Liver (tissue), 3 donors: Measurements from ENCODE around the gene DCAF11.

ENCODE experiments used
- EGR1 ChIP-seq, 2 donors: IDR thresholded peaks; 2 replicates each; pipeline ENCODE4 v1.6.1; 2016 to 2018; ENCODE audit warnings: antibody characterized with exemption in 2 of 2, low read depth in 2 of 2
- FOXA1 ChIP-seq: IDR thresholded peaks from 2 replicates; pipeline ENCODE4 v1.6.1; 2016; ENCODE audit warnings: antibody characterized with exemption
- GABPA ChIP-seq, 2 donors: IDR thresholded peaks in 1 of 2; conservative IDR thresholded peaks in 1 of 2; 2 replicates each; pipeline ENCODE4 v1.6.1; 2016; ENCODE audit warnings: antibody characterized with exemption in 2 of 2, mild to moderate bottlenecking in 1 of 2, moderate library complexity in 1 of 2
- JUND ChIP-seq, 2 donors: IDR thresholded peaks; 2 replicates each; pipeline ENCODE4 v1.6.1; 2016; ENCODE audit warnings: antibody characterized with exemption in 2 of 2
- MAX ChIP-seq: IDR thresholded peaks from 2 replicates; pipeline ENCODE4 v1.6.1; 2016; ENCODE audit warnings: antibody characterized with exemption
- NR2F2 ChIP-seq: IDR thresholded peaks from 2 replicates; pipeline ENCODE4 v1.6.1; 2016; ENCODE audit warnings: antibody characterized with exemption
- RAD21 ChIP-seq, 2 donors: IDR thresholded peaks; 2 replicates each; pipeline ENCODE4 v1.6.1; 2016; ENCODE audit warnings: antibody characterized with exemption in 2 of 2, mild to moderate bottlenecking in 2 of 2
- RXRA ChIP-seq, 2 donors: IDR thresholded peaks; 2 replicates each; pipeline ENCODE4 v1.6.1; 2017 to 2018; ENCODE audit warnings: antibody characterized with exemption in 2 of 2, mild to moderate bottlenecking in 1 of 2
- SP1 ChIP-seq: IDR thresholded peaks from 2 replicates; pipeline ENCODE4 v1.6.1; 2018; ENCODE audit warnings: antibody characterized with exemption, mild to moderate bottlenecking
- TAF1 ChIP-seq: conservative IDR thresholded peaks from 2 replicates; pipeline ENCODE4 v1.6.1; 2016; ENCODE audit warnings: antibody characterized with exemption, mild to moderate bottlenecking
- YY1 ChIP-seq: IDR thresholded peaks from 2 replicates; pipeline ENCODE4 v1.6.1; 2016; ENCODE audit warnings: antibody characterized with exemption, mild to moderate bottlenecking
- ZBTB33 ChIP-seq: IDR thresholded peaks from 2 replicates; pipeline ENCODE4 v1.6.1; 2016; ENCODE audit warnings: antibody characterized with exemption
- TF ChIP-seq, protein P1 (sequence below): fragments of 150-350 bp; IDR thresholded peaks from 2 replicates; pipeline ENCODE4 v1.5.1; 2017; ENCODE audit warnings: improper control_type of control experiment, low read depth, low read length; ENCODE audit not compliant: missing input control
- TF ChIP-seq, protein P2 (sequence below): IDR thresholded peaks from 2 replicates; pipeline ENCODE4 v1.6.1; 2016; ENCODE audit warnings: antibody characterized with exemption
- donor health status: healthy.
- donor health status: healthy.

DNA sequence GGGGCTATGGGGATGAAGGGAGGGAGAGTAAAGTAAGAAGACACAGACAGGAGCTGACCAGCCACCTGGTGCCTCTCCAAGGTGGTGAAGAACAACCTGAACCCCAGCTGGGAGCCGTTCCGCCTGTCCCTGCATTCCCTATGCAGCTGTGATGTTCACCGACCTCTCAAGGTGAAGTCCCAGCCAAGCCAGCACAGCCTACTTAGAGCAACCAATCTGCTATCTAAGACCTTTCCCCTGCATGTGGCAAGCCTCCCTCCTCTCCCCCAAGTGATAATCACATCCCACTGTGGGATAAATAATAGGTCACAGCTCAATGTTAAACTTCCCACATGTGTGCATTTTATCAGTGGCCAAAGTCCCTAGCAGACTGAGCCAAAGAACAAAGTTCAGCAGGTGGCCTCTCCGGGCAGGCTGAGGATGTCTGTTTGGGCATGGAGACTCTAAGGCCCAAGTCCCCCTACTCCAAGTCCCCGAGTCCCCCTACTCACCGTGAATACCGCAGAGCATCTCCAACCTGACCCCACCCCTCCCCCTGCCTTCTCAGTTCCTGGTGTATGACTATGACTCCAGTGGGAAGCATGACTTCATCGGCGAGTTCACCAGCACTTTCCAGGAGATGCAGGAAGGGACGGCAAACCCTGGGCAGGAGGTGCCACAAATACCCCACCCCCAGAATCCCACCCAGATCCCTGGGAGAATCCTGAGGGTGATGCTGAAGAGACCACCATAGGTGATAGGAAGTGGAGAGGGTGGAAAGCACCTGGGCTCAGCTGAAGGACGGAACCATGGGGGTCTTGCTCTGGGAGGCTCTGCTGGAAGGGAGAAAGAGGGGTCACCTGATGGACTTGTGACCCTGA lies 39.7 kb upstream of the DCAF11 start:
- TF ChIP-seq, protein P1, sequence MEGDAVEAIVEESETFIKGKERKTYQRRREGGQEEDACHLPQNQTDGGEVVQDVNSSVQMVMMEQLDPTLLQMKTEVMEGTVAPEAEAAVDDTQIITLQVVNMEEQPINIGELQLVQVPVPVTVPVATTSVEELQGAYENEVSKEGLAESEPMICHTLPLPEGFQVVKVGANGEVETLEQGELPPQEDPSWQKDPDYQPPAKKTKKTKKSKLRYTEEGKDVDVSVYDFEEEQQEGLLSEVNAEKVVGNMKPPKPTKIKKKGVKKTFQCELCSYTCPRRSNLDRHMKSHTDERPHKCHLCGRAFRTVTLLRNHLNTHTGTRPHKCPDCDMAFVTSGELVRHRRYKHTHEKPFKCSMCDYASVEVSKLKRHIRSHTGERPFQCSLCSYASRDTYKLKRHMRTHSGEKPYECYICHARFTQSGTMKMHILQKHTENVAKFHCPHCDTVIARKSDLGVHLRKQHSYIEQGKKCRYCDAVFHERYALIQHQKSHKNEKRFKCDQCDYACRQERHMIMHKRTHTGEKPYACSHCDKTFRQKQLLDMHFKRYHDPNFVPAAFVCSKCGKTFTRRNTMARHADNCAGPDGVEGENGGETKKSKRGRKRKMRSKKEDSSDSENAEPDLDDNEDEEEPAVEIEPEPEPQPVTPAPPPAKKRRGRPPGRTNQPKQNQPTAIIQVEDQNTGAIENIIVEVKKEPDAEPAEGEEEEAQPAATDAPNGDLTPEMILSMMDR: no peak
- peak; percentile 86 for TF ChIP-seq ZBTB33
- TF ChIP-seq RAD21 (IDR thresholded peaks at IDR 0.05): peak in 1 of 2 donors; percentile 45
- TF ChIP-seq, protein P2, sequence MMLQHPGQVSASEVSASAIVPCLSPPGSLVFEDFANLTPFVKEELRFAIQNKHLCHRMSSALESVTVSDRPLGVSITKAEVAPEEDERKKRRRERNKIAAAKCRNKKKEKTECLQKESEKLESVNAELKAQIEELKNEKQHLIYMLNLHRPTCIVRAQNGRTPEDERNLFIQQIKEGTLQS: no peak
- TF ChIP-seq FOXA1: peak; percentile 41
- peak; percentile 97 to 99 for TF ChIP-seq RXRA (IDR thresholded peaks at IDR 0.05)
- peak in 1 of 2 donors; percentile 69 for TF ChIP-seq GABPA (IDR thresholded peaks at IDR 0.05 in 1 of 2, conservative IDR thresholded peaks at IDR 0.05 in 1 of 2)
- peak; percentile 77 for TF ChIP-seq YY1
- no peak for TF ChIP-seq TAF1
- TF ChIP-seq JUND (IDR thresholded peaks at IDR 0.05): peak in 1 of 2 donors; percentile 89
- TF ChIP-seq MAX: peak; percentile 100
- peak in 1 of 2 donors; percentile 43 for TF ChIP-seq EGR1 (IDR thresholded peaks at IDR 0.05; ENCODE audit: low read depth in 2 of 2)
- peak; percentile 77 for TF ChIP-seq NR2F2
- TF ChIP-seq SP1: peak; percentile 96
